ENCODE measurements around the gene ELFN1. TPM values are rescaled to one million over a fixed set of nuclear protein-coding genes. Genes with fewer than 3 reads are reported as not detected.

The ELFN1 gene
- total RNA-seq, 4 donors from 2014 or later = 0.12 to 1.0 (median 0.46) TPM

DNA sequence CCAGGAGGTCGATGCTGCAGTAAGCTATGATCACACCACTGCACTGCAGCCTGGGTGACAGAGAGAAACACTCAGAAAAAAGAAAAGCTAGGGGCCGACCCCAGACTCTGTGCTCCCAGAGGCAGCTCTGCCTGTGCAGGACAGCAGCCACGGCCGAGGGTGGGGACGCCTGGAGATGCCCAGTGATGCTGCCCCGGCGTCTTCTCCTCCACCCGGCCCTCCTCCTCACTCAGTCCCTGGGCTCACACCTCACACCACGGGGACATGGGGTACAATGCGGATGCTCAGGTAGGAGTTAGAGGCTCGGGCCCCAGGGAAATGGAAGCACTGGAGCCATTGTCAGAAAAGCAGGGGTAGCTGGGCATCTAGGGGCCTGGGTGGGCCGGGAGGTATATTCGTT, 46.3 kb upstream of the ELFN1 start:
- ATAC-seq (no peak), DNase-seq (no peak)
- no peak overlapping the region for H3K27ac ChIP-seq
- no peak overlapping the region for H3K4me3 ChIP-seq
- intact Hi-C loops (cut with DNase I; ENCODE audit: low total_unique reads) = no loop called here
- no peaks in the 10 kb centered on the region for H3K27me3 ChIP-seq
- in situ Hi-C loops (cut with MboI; ENCODE audit: low sequenced_read_pairs in 4 of 4) = no loop called here
- no peak for TF ChIP-seq CTCF (IDR thresholded peaks at IDR 0.05 in 4 of 5, conservative IDR thresholded peaks at IDR 0.05 in 1 of 5)
- TF ChIP-seq POLR2A (IDR thresholded peaks at IDR 0.05) = no peak
- no peaks in the 10 kb centered on the region for H3K36me3 ChIP-seq
- H3K9me3 ChIP-seq = no peaks in the 10 kb centered on the region
- H3K4me1 ChIP-seq = no peaks in the 10 kb centered on the region

- Histone ChIP-seq H3K27ac (no peak overlapping the region), H3K4me1 (no peaks in the 10 kb centered on the region), H3K36me3 (no peaks in the 10 kb centered on the region), H3K4me3 (no peak overlapping the region), H3K9me3 (no peaks in the 10 kb centered on the region), H3K27me3 (no peaks in the 10 kb centered on the region)
- DNase-seq (no peak), ATAC-seq (no peak)
- intact Hi-C loops (cut with DNase I; ENCODE audit: low total_unique reads) (no loop called here), in situ Hi-C loops (cut with MboI; ENCODE audit: low sequenced_read_pairs in 4 of 4) (no loop called here)
- TF ChIP-seq POLR2A (IDR thresholded peaks at IDR 0.05) = no peak
- TF ChIP-seq CTCF (IDR thresholded peaks at IDR 0.05 in 4 of 5, conservative IDR thresholded peaks at IDR 0.05 in 1 of 5) = no peak
These were observed 44.8 kb upstream of the ELFN1 start for GRCh38 chr7:1624999-1625927.

- no peak for DNase-seq
- intact Hi-C loops (cut with DNase I; ENCODE audit: low total_unique reads) = no loop called here
- H3K4me1 ChIP-seq = no peaks in the 10 kb centered on the region
- no peaks in the 10 kb centered on the region for H3K36me3 ChIP-seq
- no peak for ATAC-seq
- H3K4me3 ChIP-seq = no peak overlapping the region
- no peak overlapping the region for H3K27ac ChIP-seq
- no peaks in the 10 kb centered on the region for H3K9me3 ChIP-seq
- in situ Hi-C loops (cut with MboI; ENCODE audit: low sequenced_read_pairs in 4 of 4) = no loop called here
- TF ChIP-seq POLR2A (IDR thresholded peaks at IDR 0.05) (no peak), CTCF (IDR thresholded peaks at IDR 0.05 in 4 of 5, conservative IDR thresholded peaks at IDR 0.05 in 1 of 5) (no peak)
- H3K27me3 ChIP-seq = no peaks in the 10 kb centered on the region
These were observed 43.3 kb upstream of the ELFN1 start for GRCh38 chr7:1626769-1627168.

DNA sequence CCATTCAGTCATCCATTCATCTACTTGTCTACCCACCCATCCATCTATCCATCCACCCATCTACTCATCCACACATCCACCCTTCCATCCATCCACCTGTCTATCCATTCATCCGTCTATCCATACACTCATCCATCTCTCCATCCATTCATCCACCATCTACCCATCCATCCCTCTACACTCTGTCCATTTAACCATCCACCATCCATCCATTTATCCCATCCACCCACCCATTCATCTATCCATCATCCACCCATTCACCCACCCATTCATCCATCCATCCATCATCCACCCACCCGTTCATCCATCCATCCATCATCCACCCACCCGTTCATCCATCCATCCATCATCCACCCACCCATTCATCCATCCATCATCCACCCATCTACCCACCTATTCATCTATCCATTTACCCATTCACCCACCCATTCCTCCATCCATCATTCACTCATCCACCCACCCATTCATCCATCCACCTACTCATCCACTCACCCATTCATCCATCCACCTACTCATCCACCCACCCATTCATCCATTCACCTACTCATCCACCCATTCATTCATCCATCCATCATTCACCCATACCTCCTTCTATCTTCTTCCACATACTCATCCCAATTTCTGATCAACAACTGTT, 39.3 kb upstream of the ELFN1 start:
- no peaks in the 10 kb centered on the region for H3K4me1 ChIP-seq
- no peaks in the 10 kb centered on the region for H3K9me3 ChIP-seq
- H3K36me3 ChIP-seq = no peaks in the 10 kb centered on the region
- ATAC-seq (no peak), DNase-seq (no peak)
- TF ChIP-seq POLR2A (IDR thresholded peaks at IDR 0.05) = no peak
- TF ChIP-seq CTCF (IDR thresholded peaks at IDR 0.05 in 4 of 5, conservative IDR thresholded peaks at IDR 0.05 in 1 of 5) = no peak
- in situ Hi-C loops (cut with MboI; ENCODE audit: low sequenced_read_pairs in 4 of 4) (no loop called here), intact Hi-C loops (cut with DNase I; ENCODE audit: low total_unique reads) (no loop called here)
- no peak overlapping the region for H3K4me3 ChIP-seq
- no peak overlapping the region for H3K27ac ChIP-seq
- H3K27me3 ChIP-seq = no peaks in the 10 kb centered on the region

Measured in gastrocnemius medialis (tissue), 4 donors.